K562 (cell line): ENCODE data around the gene HES3. TPM values are rescaled to one million over a fixed set of nuclear protein-coding genes. Genes with fewer than 3 reads are reported as not detected.

ENCODE experiments used
- ATAC-seq: fragments of 200-7000 bp; cut with Tn5 transposase; 3 replicates; pipeline ENCODE4 v1.9.1; 2020; ENCODE audit warnings: moderate library complexity
- BruUV-seq: library from RNA; stranded (reverse); fragments of 400-500 nt; replicated peaks from 2 replicates; lab custom pipeline; 2021; lab: Mats Ljungman, UMichigan
- CTCF ChIA-PET: fragments of 300-600 bp; formaldehyde crosslinking; extraction: SDS; loops from one replicate; lab custom pipeline; 2021; ENCODE audit warnings: low intra/inter-chr PET ratio; lab: Yijun Ruan, JAX
- POLR2A ChIA-PET: fragments of 300-600, 350-650 bp; sonication (Branson Sonifier 250); formaldehyde crosslinking; extraction: SDS; loops from one replicate; lab custom pipeline; 2021; ENCODE audit warnings: antibody characterized with exemption, inconsistent platforms; lab: Yijun Ruan, JAX
- DNase-seq, 4 experiments: peaks; one replicate each; pipeline versions ENCODE4 v3.0.0 to v3.0.0-alpha.2; 2011 to 2018; ENCODE audit warnings: low spot score in 3 of 4, mixed read lengths in 3 of 4; ENCODE audit errors: extremely low read depth in 1 of 4
- FAIRE-seq: peaks from 2 replicates; lab custom pipeline; 2011; peaks lifted over from hg19 to GRCh38; lab: Jason Lieb, UNC
- H2AFZ ChIP-seq: 2 replicates; pipeline ENCODE4 v1.6.0; 2011; ENCODE audit warnings: low read depth, low read length, control low read depth, inconsistent platforms
- H3K27ac ChIP-seq: fragments of 200-600 bp; 3 replicates; pipeline ENCODE4 v1.8.0; 2011; ENCODE audit warnings: low read depth, mild to moderate bottlenecking, control low read depth, inconsistent platforms, low read length, moderate library complexity, mixed read lengths; ENCODE audit errors: extremely low read depth
- H3K27me3 ChIP-seq, 2 experiments: fragments of 300-600 bp in 1 of 2; 2 replicates in 1 of 2; 3 replicates in 1 of 2; pipeline versions ENCODE4 v1.6.0 to v1.8.0; 2011; ENCODE audit warnings: inconsistent platforms in 2 of 2, low read length in 2 of 2, mild to moderate bottlenecking in 1 of 2, mixed read lengths in 1 of 2, moderate library complexity in 1 of 2; ENCODE audit not compliant: control insufficient read depth in 2 of 2, insufficient read depth in 2 of 2
- H3K36me3 ChIP-seq: fragments of 300-600 bp; 3 replicates; pipeline ENCODE4 v1.8.0; 2011; ENCODE audit warnings: mild to moderate bottlenecking, low read length, inconsistent platforms; ENCODE audit not compliant: control insufficient read depth, insufficient read depth
- H3K4me1 ChIP-seq, 2 experiments: fragments of 200-600 bp in 1 of 2; replicated peaks in 1 of 2; 2 replicates in 1 of 2; 3 replicates in 1 of 2; pipeline versions ENCODE4 v1.5.1 to v1.8.0; 2011; ENCODE audit warnings: inconsistent platforms in 2 of 2, low read length in 2 of 2, mild to moderate bottlenecking in 1 of 2, mixed read lengths in 1 of 2, moderate library complexity in 1 of 2; ENCODE audit not compliant: control insufficient read depth in 2 of 2, insufficient read depth in 2 of 2
- H3K4me2 ChIP-seq: 2 replicates; pipeline ENCODE4 v1.6.1; 2011; ENCODE audit warnings: low read length, control low read depth, inconsistent platforms, mixed read lengths; ENCODE audit not compliant: insufficient read depth
- H3K4me3 ChIP-seq: fragments of 200-600 bp; sonication (generic), shearing (Covaris generic); 2 replicates; pipeline ENCODE4 v1.5.1; 2016; ENCODE audit warnings: control low read depth, inconsistent platforms
- H3K79me2 ChIP-seq: fragments of 200-600 bp; 3 replicates; pipeline ENCODE4 v1.8.0; 2011; ENCODE audit warnings: low read length, inconsistent platforms; ENCODE audit not compliant: control insufficient read depth, insufficient read depth
- H3K9ac ChIP-seq, 2 experiments: 2 replicates each; pipeline versions ENCODE4 v1.6.0 to v1.6.1; 2011; ENCODE audit warnings: low read depth in 2 of 2, low read length in 2 of 2, control low read depth in 1 of 2, inconsistent platforms in 1 of 2, mild to moderate bottlenecking in 1 of 2, mixed read lengths in 1 of 2; ENCODE audit not compliant: insufficient read depth in 1 of 2
- H3K9me1 ChIP-seq: one replicate; pipeline ENCODE4 v1.6.0; 2011; ENCODE audit warnings: inconsistent platforms, mild to moderate bottlenecking, low read length, moderate library complexity; ENCODE audit not compliant: control insufficient read depth, insufficient read depth
- H3K9me3 ChIP-seq: replicated peaks from 2 replicates; pipeline ENCODE4 v1.5.1; 2011; ENCODE audit warnings: low read depth, low read length, inconsistent platforms; ENCODE audit not compliant: control insufficient read depth, insufficient read depth
- H4K20me1 ChIP-seq: replicated peaks from 2 replicates; pipeline ENCODE4 v1.6.1; 2011; ENCODE audit warnings: low read length, inconsistent platforms, mixed read lengths; ENCODE audit not compliant: control insufficient read depth, insufficient read depth
- CC2D1A ChIP-seq: fragments of 450-650 bp; IDR thresholded peaks from 2 replicates; pipeline ENCODE4 v1.6.1; 2017; ENCODE audit warnings: mild to moderate bottlenecking
- CCNT2 ChIP-seq: IDR thresholded peaks from 2 replicates; pipeline ENCODE4 v1.6.1; 2011; ENCODE audit warnings: borderline replicate concordance, low read depth, mild to moderate bottlenecking, moderate library complexity, mixed read lengths, low read length; ENCODE audit not compliant: insufficient read length; ENCODE audit errors: extremely low read depth
- CTBP1 ChIP-seq: fragments of 450-650 bp; IDR thresholded peaks from 2 replicates; pipeline ENCODE4 v1.6.1; 2016; ENCODE audit warnings: borderline replicate concordance
- IRF2 ChIP-seq: sonication (generic); formaldehyde crosslinking; IDR thresholded peaks from 2 replicates; pipeline ENCODE4 v1.8.1; 2022; ENCODE audit warnings: mild to moderate bottlenecking, missing genetic modification reagents
- KDM2B ChIP-seq: fragments of 250-450 bp; sonication (Bioruptor Pico); IDR thresholded peaks from 2 replicates; pipeline ENCODE4 v1.8.0; 2021; ENCODE audit warnings: mild to moderate bottlenecking, moderate library complexity
- MAFK ChIP-seq: IDR thresholded peaks from 2 replicates; pipeline ENCODE4 v1.6.1; 2011; ENCODE audit warnings: low read length, improper control_type of control experiment
- MTA3 ChIP-seq: fragments of 450-650 bp; formaldehyde crosslinking; IDR thresholded peaks from 2 replicates; pipeline ENCODE4 v1.6.1; 2017; ENCODE audit warnings: mild to moderate bottlenecking, borderline replicate concordance
- NR1H2 ChIP-seq: sonication (generic); formaldehyde crosslinking; IDR thresholded peaks from 2 replicates; pipeline ENCODE4 v1.4.0; 2020; ENCODE audit warnings: mild to moderate bottlenecking, missing genetic modification reagents
- RB1 ChIP-seq: fragments of 450-650 bp; IDR thresholded peaks from 2 replicates; pipeline ENCODE4 v1.6.1; 2017; ENCODE audit warnings: low read depth, mild to moderate bottlenecking
- ZNF311 ChIP-seq: fragments of 250-450 bp; sonication (Bioruptor Pico); IDR thresholded peaks from 2 replicates; pipeline ENCODE4 v1.4.0; 2020; ENCODE audit warnings: mild to moderate bottlenecking, moderate library complexity
- WGBS: fragments of 100-300 bp; shearing (Covaris generic); methylation state at CpG from one replicate; pipeline ENCODE4 v1.1.6; 2016; ENCODE audit warnings: low coverage, mixed read lengths; ENCODE audit not compliant: insufficient coverage; ENCODE audit errors: missing lambda C conversion rate; 5-methylcytosine and 5-hydroxymethylcytosine counted together
- in situ Hi-C: fragments of 300-500 bp; cut with MboI; formaldehyde crosslinking; loops from 4 replicates; pipeline ENCODE4 v1.15.0; 2018; ENCODE audit warnings: inconsistent platforms, mixed read lengths
- intact Hi-C: fragments of 100-400 bp; cut with micrococcal nuclease; formaldehyde crosslinking; loops from 2 replicates; pipeline ENCODE4 v1.14.2; 2022
- polyA plus RNA-seq, 8 experiments: library from polyadenylated mRNA; depleted of rRNA in 4 of 8; stranded (reverse) in 5 of 8; unstranded in 3 of 8; fragments of >200 nt; fragmentation: Nextera tagmentation in 2 of 8; fragmentation: Illumina TruSeq in 1 of 8; extraction: Ambion mirVana in 2 of 8; extraction: Trizol in 1 of 8; gene quantifications; 2 replicates each; pipeline versions ENCODE4 v1.2.1 to v1.2.3, GENCODE V29; 2011 to 2014; ENCODE audit warnings: inconsistent platforms in 1 of 8, missing spikeins in 1 of 8
- total RNA-seq, 7 experiments: library from RNA; depleted of rRNA in 6 of 7; stranded (reverse); fragments of >200 nt in 6 of 7; fragmentation: Illumina TruSeq in 2 of 7; extraction: Trizol in 2 of 7; gene quantifications; 2 replicates each; pipeline versions ENCODE4 v1.2.1 to v1.2.3, GENCODE V29; 2011 to 2021; ENCODE audit warnings: low replicate concordance in 1 of 7
- TF ChIP-seq, protein P1 (sequence below): fragments of 200-800 bp; sonication (Bioruptor generic); IDR thresholded peaks from 2 replicates; pipeline ENCODE4 v1.6.1; 2017; ENCODE audit warnings: missing genetic modification characterization, missing compliant biosample characterization
- TF ChIP-seq, protein P2 (sequence below): fragments of 450-650 bp; IDR thresholded peaks from 2 replicates; pipeline ENCODE4 v1.6.1; 2017; ENCODE audit warnings: mild to moderate bottlenecking, moderate library complexity
- TF ChIP-seq, protein P3 (sequence below), 2 experiments: IDR thresholded peaks; 2 replicates each; pipeline ENCODE4 v1.6.1; 2011; ENCODE audit warnings: borderline replicate concordance in 1 of 2, control low read depth in 1 of 2, low read depth in 1 of 2, low read length in 1 of 2, mild to moderate bottlenecking in 1 of 2, mixed read lengths in 1 of 2, moderate library complexity in 1 of 2; ENCODE audit not compliant: insufficient read depth in 1 of 2, insufficient read length in 1 of 2, poor library complexity in 1 of 2, severe bottlenecking in 1 of 2; ENCODE audit errors: extremely low read depth in 1 of 2
- TF ChIP-seq, protein P4 (sequence below): conservative IDR thresholded peaks from 2 replicates; pipeline ENCODE4 v1.6.1; 2011; ENCODE audit warnings: low read depth, mild to moderate bottlenecking, low read length; ENCODE audit not compliant: control insufficient read depth

The HES3 gene
- total and polyA plus RNA-seq, 9 of the 15 experiments (the other 6 are each of a cell fraction or from before 2014, with no cell fraction given) = not detected

DNA sequence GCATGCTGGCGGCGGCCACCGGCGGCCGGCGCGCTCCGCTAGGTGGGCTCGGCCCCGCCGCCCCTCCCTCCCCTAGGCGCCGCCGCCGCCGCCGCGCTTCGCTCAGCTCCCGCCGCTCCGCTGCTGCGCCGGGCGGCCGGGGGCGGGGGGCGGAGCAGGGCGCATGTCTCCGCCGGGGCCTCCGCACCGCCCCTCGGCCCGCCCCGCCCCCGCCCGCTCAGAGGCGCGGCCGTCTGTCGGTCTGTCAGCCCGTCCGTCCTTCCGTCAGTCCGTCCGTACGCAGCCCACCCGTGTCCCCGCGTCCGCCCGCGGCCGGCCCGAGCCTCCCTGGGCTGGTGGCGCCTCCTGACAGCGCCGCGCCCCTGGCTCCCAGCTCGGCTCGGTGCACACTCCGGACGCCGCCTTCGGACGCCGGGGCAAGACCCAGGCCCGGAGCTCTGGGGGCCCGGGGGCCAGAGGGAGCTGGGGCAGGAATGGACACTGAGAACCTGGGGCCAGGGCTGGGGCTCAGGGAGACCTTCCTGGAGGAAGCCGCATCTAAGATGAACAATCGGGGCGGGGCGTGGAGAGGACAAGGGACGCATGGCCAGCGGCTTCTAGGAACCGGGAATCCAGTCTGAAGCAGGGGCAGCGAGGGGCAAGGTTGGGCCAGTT, 17.1 kb downstream of the HES3 start, which contains the start of gene GPR153:
GPR153 (minus strand) TSS at position 138 of the 654 bp plus-strand sequence. CDS start 6,193 bp downstream, outside the sequence.
- Histone ChIP-seq H3K4me2 (peak within 1 kb of the TSS; percentile 71), H3K79me2 (no peaks in the 10 kb centered on the region), H3K9ac (peak within 1 kb of the TSS; percentile 16 to 84; a peak in 3 of 4 replicates), H3K4me3 (peak within 1 kb of the TSS; percentile 50), H3K9me3 (no peaks in the 10 kb centered on the region), H3K27me3 (peaks cover 0 to 15% of the 10 kb centered on the region in 2 experiments; a peak in 2 of 5 replicates), H3K27ac (no peak within 1 kb of the TSS), H4K20me1 (peaks cover 26% of the 10 kb centered on the region), H3K9me1 (no peaks in the 10 kb centered on the region), H3K36me3 (no peaks in the 10 kb centered on the region; the same call in 1 of the 3 replicates), H3K4me1 (peaks cover 0 to 66% of the 10 kb centered on the region in 2 experiments; a peak in 3 of 5 replicates), H2AFZ (peak within 1 kb of the TSS; percentile 71)
- intact Hi-C loops = no loop called here
- FAIRE-seq = no peak
- POLR2A ChIA-PET = interaction anchor here (0.6 kb wide), 1 partner anchor 337 kb away, joined by 3 read pairs; no protein-coding TSS in a partner anchor
- 3% methylated on average over 34 of the region's 78 CpGs for WGBS
- ATAC-seq = peak; percentile 77
- CTCF ChIA-PET = no interaction called here
- in situ Hi-C loops = loop anchor here (25.0 kb wide), 1 partner anchor 951 kb away; no protein-coding TSS in a partner anchor
- peak; percentile 82 to 96 (median 92) for DNase-seq
- no TSS peak for BruUV-seq
- TF ChIP-seq CTBP1 (peak; percentile 31; the same call in 1 of the 2 replicates), CC2D1A (no peak), ZNF311 (CRISPR knock-in tag) (no peak), MTA3 (no peak), IRF2 (0 out of 2 replicates have a peak, but pooled peaks have one; percentile 33), KDM2B (CRISPR knock-in tag) (0 out of 2 replicates have a peak, but pooled peaks have one; percentile 4), MAFK (no peak), NR1H2 (CRISPR knock-in tag) (no peak), RB1 (peak; percentile 39; the same call in 1 of the 2 replicates), CCNT2 (peak; percentile 7)
- TF ChIP-seq, protein P1, sequence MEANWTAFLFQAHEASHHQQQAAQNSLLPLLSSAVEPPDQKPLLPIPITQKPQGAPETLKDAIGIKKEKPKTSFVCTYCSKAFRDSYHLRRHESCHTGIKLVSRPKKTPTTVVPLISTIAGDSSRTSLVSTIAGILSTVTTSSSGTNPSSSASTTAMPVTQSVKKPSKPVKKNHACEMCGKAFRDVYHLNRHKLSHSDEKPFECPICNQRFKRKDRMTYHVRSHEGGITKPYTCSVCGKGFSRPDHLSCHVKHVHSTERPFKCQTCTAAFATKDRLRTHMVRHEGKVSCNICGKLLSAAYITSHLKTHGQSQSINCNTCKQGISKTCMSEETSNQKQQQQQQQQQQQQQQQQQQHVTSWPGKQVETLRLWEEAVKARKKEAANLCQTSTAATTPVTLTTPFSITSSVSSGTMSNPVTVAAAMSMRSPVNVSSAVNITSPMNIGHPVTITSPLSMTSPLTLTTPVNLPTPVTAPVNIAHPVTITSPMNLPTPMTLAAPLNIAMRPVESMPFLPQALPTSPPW (CRISPR knock-in tag) = peak; percentile 57; the same call in 1 of the 2 replicates
- TF ChIP-seq, protein P2, sequence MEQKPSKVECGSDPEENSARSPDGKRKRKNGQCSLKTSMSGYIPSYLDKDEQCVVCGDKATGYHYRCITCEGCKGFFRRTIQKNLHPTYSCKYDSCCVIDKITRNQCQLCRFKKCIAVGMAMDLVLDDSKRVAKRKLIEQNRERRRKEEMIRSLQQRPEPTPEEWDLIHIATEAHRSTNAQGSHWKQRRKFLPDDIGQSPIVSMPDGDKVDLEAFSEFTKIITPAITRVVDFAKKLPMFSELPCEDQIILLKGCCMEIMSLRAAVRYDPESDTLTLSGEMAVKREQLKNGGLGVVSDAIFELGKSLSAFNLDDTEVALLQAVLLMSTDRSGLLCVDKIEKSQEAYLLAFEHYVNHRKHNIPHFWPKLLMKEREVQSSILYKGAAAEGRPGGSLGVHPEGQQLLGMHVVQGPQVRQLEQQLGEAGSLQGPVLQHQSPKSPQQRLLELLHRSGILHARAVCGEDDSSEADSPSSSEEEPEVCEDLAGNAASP = no peak
- TF ChIP-seq, protein P3, sequence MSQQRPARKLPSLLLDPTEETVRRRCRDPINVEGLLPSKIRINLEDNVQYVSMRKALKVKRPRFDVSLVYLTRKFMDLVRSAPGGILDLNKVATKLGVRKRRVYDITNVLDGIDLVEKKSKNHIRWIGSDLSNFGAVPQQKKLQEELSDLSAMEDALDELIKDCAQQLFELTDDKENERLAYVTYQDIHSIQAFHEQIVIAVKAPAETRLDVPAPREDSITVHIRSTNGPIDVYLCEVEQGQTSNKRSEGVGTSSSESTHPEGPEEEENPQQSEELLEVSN (IDR thresholded peaks at IDR 0.05; ENCODE audit: borderline replicate concordance in 1 of 2, extremely low read depth in 1 of 2, insufficient read depth in 1 of 2, insufficient read length in 1 of 2, low read depth in 1 of 2, low read length in 1 of 2, poor library complexity in 1 of 2, severe bottlenecking in 1 of 2) = peak; percentile 12 to 79
- TF ChIP-seq, protein P4, sequence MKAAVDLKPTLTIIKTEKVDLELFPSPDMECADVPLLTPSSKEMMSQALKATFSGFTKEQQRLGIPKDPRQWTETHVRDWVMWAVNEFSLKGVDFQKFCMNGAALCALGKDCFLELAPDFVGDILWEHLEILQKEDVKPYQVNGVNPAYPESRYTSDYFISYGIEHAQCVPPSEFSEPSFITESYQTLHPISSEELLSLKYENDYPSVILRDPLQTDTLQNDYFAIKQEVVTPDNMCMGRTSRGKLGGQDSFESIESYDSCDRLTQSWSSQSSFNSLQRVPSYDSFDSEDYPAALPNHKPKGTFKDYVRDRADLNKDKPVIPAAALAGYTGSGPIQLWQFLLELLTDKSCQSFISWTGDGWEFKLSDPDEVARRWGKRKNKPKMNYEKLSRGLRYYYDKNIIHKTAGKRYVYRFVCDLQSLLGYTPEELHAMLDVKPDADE = 0 out of 2 replicates have a peak, but pooled peaks have one; percentile 31
